GM19238 (cell line): Measurements from ENCODE around the gene SEMA5A.

Source experiments
- DNase-seq: peaks from one replicate; pipeline ENCODE4 v3.0.0; 2011; ENCODE audit warnings: low spot score; ENCODE audit not compliant: insufficient read length

Gene SEMA5A

DNA sequence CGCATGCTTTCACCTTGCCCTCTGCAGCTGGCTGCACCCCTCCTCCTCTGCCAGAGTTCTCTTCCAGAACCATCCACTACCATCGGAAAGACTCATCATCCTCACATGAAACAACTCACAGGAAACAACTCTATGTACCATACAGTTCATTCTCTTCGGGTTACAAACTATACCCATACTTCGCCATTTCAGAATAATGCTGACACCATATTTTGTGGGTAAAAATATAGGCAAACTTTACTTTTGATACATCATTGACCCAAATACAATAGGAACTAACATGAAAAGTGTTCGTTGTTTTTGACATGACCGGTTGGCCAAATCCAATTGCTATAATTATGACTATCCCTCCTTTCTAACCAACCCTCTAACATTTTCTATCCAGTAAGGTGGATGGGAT lies 421.0 kb downstream of the SEMA5A start:
- DNase-seq = no peak

DNA sequence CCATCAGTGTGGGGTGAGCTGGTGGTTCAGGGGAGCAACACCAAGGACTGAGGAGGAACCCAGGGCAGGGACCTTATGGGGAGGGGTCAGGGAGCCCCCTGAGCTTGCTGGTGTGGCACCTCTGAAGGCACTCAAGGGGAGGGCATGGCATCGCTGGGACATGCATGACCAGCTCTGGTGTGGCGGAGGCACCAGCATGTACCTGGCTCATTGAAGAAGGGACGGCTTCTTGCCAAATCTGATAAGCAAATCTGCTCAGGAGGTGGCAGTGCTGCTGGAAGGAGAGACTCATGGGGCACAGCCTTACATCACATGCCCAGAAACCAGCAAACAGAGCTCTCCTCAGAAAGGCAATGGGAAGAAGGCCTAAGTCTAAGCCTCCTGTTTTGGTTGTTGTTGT lies 421.8 kb downstream of the SEMA5A start:
- DNase-seq = no peak

DNA sequence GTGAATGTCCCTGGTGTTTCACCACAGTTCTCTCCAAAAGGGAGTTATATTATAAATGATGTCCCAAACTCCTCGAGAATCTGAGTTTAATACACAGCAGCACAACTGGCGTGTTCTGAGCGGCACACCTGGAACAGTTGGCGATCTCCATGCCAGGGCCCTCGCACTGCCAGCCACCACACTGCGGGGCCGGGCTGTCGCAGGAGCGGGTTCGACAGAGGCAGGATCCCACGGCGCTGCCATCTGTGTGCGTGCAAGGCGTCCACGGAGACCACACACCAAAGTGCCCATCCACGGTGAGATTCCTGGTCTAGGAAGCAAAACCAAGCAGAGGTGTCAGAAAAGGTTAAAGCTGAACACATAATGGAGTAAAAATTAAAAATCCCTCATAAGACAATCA lies 423.3 kb downstream of the SEMA5A start:
- DNase-seq = no peak

DNA sequence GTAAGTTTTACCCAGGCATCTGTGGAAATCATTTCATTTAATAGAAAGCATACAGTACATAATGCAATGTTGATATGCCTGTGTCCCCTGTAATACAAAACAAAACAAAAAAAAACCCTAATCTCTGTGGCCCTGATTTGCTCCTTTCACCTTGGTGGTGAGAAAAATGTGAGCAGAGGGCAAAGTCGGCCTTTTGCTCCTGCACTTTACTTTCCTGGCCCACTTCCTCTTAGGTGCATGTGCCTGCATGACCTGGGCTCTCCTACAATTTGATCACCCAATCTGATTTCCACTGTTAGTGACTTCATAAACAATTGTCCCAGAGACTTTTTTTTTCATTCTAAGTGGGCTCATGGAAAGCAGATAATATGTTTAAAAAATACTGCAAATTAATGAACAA lies 424.3 kb downstream of the SEMA5A start:
- DNase-seq = no peak

DNA sequence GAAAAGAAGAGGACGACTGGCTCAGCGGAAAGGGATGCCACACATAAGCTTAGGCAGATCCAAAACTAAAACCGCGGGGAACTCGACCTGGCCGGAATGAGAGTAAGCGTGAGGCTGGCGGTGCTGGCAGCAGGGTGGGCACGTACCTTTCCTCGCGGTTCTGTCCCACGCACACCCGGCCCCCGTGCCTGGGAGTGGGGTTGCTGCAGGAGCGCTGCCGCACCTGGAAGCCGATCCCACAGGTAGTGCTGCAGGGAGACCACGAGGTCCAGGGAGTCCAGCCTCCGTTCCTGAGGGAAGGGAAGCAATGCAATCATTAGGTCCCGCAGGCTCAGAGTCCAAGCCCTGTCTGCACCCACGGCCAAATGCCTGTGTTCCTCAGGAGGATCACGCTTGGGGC lies 427.0 kb downstream of the SEMA5A start:
- DNase-seq = no peak

DNA sequence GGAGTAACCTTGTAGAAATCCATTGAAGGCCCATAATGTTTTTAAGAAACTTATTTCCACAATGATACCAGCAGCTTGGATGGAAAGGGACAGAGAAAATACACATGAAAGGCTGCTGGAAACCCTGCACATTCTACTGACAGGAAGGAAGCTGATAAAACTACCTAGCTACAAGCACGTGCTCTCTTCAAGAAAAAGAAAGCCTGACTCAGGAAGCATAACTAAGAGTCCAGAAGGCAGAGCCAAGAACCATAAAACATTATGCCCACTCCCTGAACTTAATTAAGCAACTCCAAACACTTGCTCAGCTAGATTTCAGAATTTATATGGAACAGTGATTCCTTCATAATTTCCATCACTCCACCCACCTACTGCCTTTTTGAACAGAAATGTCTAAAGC lies 430.8 kb downstream of the SEMA5A start:
- DNase-seq = no peak

DNA sequence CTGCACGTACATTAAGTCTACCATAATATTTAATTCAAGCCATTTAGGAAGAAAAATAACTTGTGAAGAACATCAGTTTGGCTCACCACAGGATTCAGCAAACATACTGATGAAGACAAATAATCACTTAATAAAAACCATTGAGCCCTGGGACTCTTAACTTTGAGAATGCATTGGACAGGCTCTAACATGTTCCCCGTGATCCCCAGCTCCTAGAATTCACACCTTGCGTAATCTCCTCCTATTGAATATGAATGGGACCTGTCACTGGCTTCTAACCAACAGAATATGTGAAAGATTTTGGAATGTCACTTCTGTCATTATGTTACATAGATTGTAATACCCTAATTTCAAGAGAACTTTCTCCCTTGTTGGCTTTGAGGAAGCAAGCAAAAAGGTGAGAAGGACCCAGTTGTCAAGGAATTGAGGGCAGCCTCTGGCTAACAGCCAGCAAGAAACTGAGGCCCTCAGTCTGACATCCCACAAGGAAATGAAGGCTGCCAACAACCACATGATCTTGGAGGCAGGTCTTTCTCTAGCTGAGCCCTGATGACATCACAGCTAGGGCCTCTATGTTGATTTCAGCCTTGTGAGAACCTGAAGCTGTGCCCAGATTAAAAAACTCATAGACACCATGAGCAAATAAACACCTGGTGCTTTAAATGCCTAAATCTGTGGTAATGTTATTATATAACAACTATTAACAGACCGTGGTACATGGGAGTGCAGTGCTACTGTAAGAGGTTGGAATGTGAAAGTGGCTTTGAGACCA lies 433.2 kb downstream of the SEMA5A start:
- no peak for DNase-seq

DNA sequence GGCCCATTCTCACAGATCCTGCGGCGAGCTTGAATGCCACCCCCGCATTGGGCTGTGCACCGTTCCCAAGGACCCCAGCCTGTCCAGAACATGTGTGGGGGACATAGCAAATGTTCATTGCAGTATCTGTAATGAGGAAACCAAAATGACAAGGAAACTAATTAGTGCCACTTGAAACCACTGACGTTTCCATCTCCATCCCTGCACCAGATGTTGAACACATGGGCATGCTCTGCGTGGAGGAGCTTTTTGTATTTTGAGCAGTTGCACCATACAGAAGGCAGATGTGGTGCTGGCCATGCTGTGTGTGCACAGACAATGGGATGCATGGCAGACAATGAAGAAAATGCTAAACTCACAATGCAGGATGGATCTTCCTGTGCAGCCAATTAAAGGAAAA lies 437.7 kb downstream of the SEMA5A start:
- no peak for DNase-seq

DNA sequence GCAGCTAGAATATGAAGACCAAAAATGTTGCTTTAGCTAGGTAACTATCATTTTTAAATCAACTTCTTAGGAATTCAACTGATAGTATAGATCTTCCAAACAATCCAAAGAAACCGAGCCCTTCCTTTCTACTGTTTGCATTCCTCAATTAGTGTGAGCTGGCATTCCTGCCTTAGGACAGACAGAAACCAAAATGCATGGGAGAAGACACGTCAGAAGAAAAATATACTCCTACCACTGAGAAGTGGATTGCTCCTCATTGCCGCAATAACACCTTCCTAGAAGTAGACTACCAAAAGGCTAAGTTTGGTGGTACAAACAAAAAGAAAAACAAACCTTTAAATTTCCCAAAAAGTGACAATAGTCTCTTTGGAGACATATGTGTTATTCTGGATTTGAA lies 440.0 kb downstream of the SEMA5A start:
- DNase-seq = no peak

DNA sequence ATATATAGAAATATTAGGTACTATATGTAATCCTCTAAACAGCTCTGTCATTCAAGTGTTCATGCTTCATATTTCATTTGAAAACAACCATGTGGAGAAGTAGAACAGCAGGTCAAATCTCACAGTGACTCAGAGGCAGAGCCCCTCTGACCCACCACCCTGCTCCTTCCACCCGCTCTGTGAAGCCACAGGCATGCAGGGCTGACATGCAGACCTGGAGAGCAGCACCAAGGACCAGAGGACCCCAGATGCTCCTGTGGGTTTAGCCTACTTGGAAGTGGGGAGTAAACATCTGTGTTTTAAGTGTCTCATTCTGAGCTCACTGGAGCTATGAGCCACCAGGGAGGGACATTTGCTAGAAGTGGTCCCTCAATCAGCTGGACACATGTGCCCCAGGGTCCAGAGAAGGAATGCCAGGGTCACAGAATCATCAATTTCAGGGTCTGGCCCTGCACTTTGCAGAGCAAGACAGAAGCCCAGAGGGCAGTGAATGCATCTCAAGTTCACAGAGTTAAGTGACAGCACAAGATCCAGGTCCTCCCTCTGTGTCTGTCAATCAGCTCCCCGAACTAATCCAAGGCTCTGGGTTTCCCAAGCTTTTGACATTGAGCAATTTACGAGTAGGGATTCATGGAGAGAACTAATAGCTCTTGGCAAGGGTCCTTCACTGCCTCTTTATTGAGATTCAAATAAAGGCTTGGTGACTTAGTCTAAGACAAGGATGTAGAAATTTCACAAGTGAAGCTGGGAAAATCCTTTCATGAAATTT lies 441.1 kb downstream of the SEMA5A start:
- no peak for DNase-seq

DNA sequence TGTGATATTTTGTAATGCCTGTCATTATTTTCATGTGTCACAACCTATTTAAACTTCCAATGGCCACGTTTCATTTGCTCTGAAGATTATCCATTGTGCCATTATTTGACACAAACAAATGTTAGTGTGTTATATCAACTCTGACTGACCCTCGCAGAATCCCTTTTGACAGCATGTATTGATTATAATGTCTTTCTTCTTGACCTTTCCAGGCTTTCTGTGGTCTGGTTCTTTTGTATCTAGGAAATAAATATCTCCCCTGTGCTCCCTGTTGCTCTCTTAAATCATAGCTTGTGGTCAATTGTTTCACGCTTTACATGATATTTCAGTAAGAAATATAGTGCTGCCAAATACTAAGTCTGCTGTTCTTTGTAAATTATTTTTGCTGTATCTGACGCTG lies 442.6 kb downstream of the SEMA5A start:
- DNase-seq = no peak

DNA sequence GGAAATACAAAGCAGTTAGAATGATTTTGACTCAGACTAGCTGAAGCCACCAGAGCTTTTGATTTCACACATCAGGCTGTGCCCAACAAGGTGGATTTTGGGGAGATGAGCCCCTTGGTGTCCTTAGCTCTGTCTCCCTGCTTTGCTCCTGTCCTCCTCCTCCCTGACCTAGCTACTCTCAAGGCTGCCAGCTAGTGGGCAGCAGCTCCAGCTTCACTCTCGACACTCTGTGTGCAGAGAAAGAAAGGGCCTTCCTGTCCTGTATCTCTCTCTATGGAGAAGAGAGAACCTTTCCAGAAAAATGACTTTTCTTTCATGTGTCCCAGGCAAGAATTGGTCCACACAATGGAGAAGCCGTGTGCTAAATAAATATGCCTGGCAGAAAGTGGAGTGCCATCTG lies 446.2 kb downstream of the SEMA5A start:
- no peak for DNase-seq

DNA sequence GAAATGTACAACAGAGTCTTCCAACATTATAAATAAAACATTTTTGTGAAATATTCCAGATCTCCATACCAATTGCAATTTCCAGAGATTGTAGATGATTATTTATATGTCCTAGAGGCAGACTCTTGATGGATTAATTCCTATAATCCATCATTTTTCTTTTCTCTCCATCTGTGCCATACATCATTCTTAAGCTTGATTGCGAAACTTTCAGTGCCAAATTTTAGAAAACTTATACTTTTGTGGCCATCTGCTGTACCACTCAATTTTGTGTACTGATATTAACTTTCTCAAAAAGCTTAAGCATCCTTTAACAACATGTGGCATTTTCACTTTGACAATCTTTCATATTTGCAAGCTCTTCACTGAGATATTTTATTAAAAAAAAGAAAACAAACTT lies 446.9 kb downstream of the SEMA5A start:
- DNase-seq = no peak

DNA sequence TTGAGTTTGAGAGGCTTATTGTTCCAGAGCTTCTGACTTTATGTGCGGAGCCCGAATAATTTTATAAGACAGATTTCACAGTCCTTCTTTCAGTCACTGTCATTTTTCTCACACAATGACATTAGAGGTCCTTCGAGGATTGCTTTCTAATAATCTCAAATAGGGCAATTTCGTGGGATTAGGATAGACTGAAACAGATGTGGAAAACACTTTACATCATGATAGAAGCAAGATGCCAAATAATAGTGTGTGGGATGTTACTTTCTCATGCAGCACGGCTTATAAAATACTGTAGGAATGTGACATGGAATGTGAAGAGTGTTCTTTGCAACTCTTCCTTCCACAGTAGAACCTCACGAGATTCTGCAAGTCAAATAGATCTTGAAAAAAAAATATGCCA lies 451.3 kb downstream of the SEMA5A start:
- no peak for DNase-seq

DNA sequence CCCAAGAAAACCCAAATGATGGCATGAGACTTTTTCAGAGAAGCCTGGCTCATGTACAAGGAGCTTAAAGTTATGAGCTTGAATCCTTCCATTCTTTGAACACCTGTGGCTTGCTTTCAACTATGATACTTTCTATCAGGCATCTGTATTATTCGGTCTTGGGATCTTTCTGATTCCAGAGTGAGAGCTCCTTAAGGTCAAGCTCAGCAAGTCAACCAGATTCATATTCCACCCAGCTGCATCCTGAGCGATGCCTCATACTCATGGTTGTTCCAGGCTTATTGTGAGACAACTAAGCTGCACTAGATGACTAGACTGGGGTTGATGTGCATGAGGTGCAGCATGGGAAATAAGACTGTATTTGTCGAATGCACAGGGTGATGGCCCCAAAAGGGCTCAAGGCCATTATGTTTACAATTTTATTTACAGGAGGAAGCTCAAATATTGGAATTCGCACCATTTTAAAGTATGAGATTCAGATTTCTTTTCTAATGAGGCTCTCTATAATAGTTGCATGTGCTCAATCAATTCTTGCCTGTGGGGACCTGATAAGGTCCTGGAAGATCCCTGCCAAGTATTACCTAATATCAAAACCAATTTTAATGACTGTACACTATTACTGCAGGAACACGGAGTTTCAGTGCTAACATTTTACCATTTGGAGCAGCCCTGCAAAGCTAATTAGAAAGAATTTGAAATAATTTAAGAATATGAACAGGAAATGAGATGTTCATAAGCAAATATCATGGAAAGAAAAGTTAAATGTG lies 453.8 kb downstream of the SEMA5A start:
- no peak for DNase-seq

DNA sequence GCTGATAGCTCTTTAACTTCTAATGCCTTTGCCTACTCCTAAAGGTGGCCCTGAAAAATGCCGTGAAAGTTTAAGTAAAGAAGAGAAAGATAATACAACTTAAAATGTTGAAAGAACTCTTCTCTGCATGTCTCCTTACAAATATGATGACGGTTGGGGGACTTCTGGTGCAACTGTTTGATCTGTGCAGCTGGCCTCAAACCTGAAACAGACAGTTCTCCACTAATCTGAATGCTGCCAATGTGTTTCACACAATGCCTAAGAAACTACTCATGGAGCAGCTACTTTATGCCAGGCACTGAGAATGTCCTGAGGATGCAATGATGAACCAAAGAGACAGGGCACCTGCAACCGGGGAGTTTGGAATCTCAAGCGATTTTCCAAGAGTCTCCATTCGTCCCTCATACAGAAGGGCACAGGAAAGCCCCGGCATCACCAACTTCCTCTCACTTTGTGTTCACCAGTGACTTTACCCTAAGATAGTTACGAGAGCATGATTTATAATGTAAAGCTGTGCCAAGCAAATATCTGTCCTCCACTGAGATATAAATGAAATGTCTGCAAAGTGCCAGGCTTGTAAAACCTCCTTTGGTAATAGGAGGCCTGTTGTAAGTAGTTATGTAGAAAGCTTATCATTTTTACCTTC lies 455.4 kb downstream of the SEMA5A start:
- DNase-seq = no peak

DNA sequence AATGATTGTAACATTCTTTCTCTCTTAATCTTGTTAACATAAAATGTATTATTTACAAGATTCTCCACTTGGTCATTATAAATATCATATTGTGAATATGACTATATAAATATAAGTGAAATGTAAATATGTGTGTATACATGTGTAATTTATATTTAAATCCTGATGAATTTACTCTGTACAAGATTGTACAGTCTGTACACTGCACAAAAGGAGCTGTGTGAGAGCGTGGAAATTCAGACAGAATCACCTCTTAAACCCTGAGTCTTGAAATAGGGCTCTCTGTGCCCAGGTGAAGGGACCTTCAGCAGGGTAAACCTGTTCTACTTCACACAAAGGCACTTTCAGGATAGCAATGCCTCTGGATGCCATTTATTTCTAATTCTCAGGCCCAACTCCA lies 456.0 kb downstream of the SEMA5A start:
- DNase-seq = no peak

DNA sequence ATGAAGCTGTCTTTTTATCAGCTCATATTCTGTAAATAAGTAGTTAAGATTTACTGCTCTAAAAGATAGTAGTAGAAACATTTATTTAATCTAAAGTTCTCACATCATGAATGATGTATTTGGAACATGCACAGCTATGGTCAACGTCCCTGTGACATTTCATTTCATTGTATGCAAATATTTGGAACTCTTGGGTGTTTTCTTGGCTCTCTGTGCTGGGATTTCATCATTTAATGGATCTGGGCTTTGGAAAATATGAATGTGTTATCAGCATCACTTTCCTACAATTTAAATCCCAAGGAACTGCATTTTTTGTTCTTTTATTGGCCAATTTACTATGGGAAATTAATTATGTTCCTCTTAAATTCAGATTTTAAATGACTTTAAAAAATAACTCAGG lies 462.9 kb downstream of the SEMA5A start:
- DNase-seq = no peak

DNA sequence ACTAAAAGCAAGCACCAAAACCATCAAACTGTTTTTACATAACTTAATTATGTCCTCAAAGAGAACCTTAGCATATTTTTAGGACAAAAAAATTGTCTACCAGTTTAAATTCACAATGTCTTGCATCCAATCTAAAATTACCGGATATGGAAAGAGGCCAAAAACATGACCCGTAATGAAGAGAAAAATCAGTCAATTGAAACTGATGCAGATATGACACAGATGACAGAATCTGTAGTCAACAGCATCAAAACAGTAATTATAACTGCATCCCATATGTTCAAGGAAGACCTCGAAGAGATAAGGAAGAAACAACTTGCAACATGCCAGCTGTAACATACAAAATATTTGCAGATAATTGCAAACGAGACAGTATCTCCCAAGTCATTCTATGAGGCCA lies 473.2 kb downstream of the SEMA5A start:
- DNase-seq = no peak

DNA sequence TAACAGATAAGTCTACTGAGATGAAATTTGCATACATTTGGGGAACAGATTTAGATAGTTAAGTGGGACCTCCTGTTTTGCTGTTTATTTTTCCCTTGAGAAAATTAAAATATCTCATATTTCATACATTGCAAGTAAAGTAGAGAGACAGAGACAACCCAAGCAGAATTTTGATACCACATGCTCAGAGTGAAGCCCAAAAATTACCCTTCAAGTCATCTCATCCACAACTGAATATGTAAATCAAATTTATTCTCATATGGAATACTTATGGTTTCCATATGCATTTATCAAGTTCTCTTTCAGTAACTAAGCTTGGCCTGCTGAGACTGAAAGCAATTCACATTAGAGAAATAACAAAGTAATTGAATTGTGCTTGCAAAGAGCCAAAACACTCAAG lies 474.4 kb downstream of the SEMA5A start:
- no peak for DNase-seq

DNA sequence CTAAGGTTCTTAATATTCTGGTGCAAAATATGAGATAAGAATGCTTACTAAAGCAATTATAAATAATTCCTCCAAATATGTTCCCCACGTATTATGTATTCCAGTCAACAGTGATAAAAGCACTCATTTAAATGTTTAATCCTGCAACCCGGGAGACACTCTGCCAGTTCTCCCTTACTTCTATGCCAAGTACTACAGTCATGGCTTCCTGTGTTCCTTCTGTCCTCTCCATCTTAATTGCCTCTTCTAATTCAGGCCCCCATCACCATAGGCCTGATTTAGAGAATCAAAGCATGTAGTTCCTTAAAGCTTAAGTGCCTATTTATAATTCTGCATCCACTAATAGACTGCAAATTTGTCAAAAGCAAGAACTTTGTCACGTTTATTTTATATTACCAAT lies 474.8 kb downstream of the SEMA5A start:
- DNase-seq = no peak

DNA sequence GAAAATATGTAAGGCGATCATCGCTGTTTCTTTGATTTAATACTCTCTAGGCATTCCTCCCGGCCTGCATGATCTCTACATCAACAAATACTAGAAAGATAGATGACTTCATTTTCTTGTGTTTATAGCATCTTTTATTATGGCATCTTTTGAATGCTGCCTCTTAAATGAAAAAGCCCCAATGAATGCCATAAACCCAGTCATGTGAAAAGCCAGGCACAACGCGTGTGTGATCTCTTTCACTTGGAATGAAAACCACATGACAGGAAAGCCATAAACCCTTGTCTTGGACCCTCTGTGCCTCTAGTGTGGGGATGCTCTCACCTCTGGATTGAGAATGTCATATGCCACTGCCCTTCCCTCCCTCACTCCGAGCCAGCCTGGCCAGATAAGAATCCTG lies 476.2 kb downstream of the SEMA5A start:
- no peak for DNase-seq
